AG04450 (cell line): ENCODE measurements around the gene MARCHF2. TPM values are rescaled to one million over a fixed set of nuclear protein-coding genes. Genes with fewer than 3 reads are reported as not detected.
A peak's percentile ranks its signal among the peaks of the same experiment; 100 is the strongest.

Source experiments
- CTCF ChIA-PET: fragments of 300-600, 350-600 bp; formaldehyde crosslinking; extraction: SDS; loops from one replicate; lab custom pipeline; 2022; ENCODE audit warnings: antibody characterized with exemption, inconsistent platforms; lab: Charles Lee
- POLR2A ChIA-PET: fragments of 350-600 bp; formaldehyde crosslinking; extraction: SDS; loops from one replicate; lab custom pipeline; 2021; ENCODE audit warnings: antibody characterized with exemption, inconsistent platforms; lab: Yijun Ruan, JAX
- DNase-seq: peaks from one replicate; pipeline ENCODE4 v3.0.0-alpha.2; 2011; ENCODE audit warnings: low read depth, low spot score
- H3K27ac ChIP-seq: one replicate; pipeline ENCODE4 v1.5.1; 2012; ENCODE audit warnings: low read depth, low read length, control low read depth
- H3K27me3 ChIP-seq: one replicate; pipeline ENCODE4 v1.6.0; 2012; ENCODE audit warnings: low read length; ENCODE audit not compliant: control insufficient read depth, insufficient read depth
- H3K4me3 ChIP-seq: 2 replicates; pipeline ENCODE4 v1.5.1; 2011; ENCODE audit warnings: mild to moderate bottlenecking, low read depth, low read length, control low read depth
- H3K9me3 ChIP-seq: 2 replicates; pipeline ENCODE4 v1.5.1; 2012; ENCODE audit warnings: low read length; ENCODE audit not compliant: control insufficient read depth, insufficient read depth
- CTCF ChIP-seq: IDR thresholded peaks from 2 replicates; pipeline ENCODE4 v1.5.1; 2011; ENCODE audit warnings: low read depth, low read length, control low read depth, inconsistent platforms
- polyA plus RNA-seq: library from polyadenylated mRNA; depleted of rRNA; stranded (reverse); fragments of >200 nt; gene quantifications from 2 replicates; pipeline ENCODE4 v1.2.3, GENCODE V29; 2011

MARCHF2 gene
- polyA plus RNA-seq, 1 experiment, result 14.7 TPM

GRCh38 chr19:8461891-8462290 is 48.8 kb downstream of the MARCHF2 start:
- Histone ChIP-seq H3K27ac (no peak overlapping the region), H3K9me3 (no peaks in the 10 kb centered on the region), H3K27me3 (no peaks in the 10 kb centered on the region), H3K4me3 (no peak overlapping the region)
- CTCF ChIA-PET, result interaction anchor here (1.0 to 1.8 kb wide), 3 partner anchors 44 to 119 kb away, joined by 3 to 9 read pairs (median 5); no protein-coding TSS in a partner anchor
- TF ChIP-seq CTCF, result no peak
- POLR2A ChIA-PET, result no interaction called here
- DNase-seq, result no peak

GRCh38 chr19:8462571-8462970 is 49.5 kb downstream of the MARCHF2 start:
- Histone ChIP-seq H3K9me3 (no peaks in the 10 kb centered on the region), H3K4me3 (no peak overlapping the region), H3K27ac (no peak overlapping the region), H3K27me3 (no peaks in the 10 kb centered on the region)
- CTCF ChIA-PET, result interaction anchor here (1.0 to 1.8 kb wide), 2 partner anchors 43 to 108 kb away, joined by 3 to 5 read pairs; no protein-coding TSS in a partner anchor
- no peak for TF ChIP-seq CTCF
- POLR2A ChIA-PET, result no interaction called here
- no peak for DNase-seq

- Histone ChIP-seq H3K27me3 (no peaks in the 10 kb centered on the region), H3K4me3 (no peak overlapping the region), H3K9me3 (no peaks in the 10 kb centered on the region), H3K27ac (no peak overlapping the region)
- ChIA-PET POLR2A (interaction anchor here (0.6 kb wide), 1 partner anchor 35 kb away, joined by 4 read pairs; no protein-coding TSS in a partner anchor), CTCF (interaction anchor here (0.6 to 1.8 kb wide), 2 partner anchors 40 to 42 kb away, joined by 5 read pairs; no protein-coding TSS in a partner anchor)
- no peak for TF ChIP-seq CTCF
- DNase-seq, result no peak
These were observed 50.3 kb downstream of the MARCHF2 start for GRCh38 chr19:8463365-8463764.

- DNase-seq, result peak; percentile 73
- H3K27me3 ChIP-seq, result no peaks in the 10 kb centered on the region
- H3K27ac ChIP-seq, result peak overlapping the region; percentile 54
- ChIA-PET POLR2A (interaction anchor here (0.7 to 1.1 kb wide), 2 partner anchors 42 to 143 kb away, joined by 4 read pairs; no protein-coding TSS in a partner anchor), CTCF (no interaction called here)
- no peak for TF ChIP-seq CTCF
- H3K4me3 ChIP-seq, result no peak overlapping the region
- H3K9me3 ChIP-seq, result no peaks in the 10 kb centered on the region
These were observed 52.9 kb downstream of the MARCHF2 start for GRCh38 chr19:8466018-8466417.

- Histone ChIP-seq H3K27me3 (no peaks in the 10 kb centered on the region), H3K4me3 (no peak overlapping the region), H3K9me3 (no peaks in the 10 kb centered on the region), H3K27ac (no peak overlapping the region)
- TF ChIP-seq CTCF, result no peak
- ChIA-PET CTCF (no interaction called here), POLR2A (no interaction called here)
- no peak for DNase-seq
These were observed 55.0 kb downstream of the MARCHF2 start for GRCh38 chr19:8468124-8468523.
